Uterus (tissue), 2 donors: ENCODE data around the gene HIVEP1.

Experiments used
- POLR2A ChIP-seq, 2 donors: fragments of 450-650 bp; IDR thresholded peaks; one replicate each; pipeline ENCODE4 v1.6.1; 2016; ENCODE audit warnings: antibody characterized with exemption in 2 of 2, mild to moderate bottlenecking in 1 of 2, moderate library complexity in 1 of 2
- TF ChIP-seq, protein P1 (sequence below), 4 experiments: fragments of 200-600 bp in 2 of 4; fragments of 450-650 bp in 2 of 4; sonication (generic) in 2 of 4; IDR thresholded peaks; one replicate each; pipeline ENCODE4 v1.5.1; 2016 to 2019; ENCODE audit warnings: antibody characterized with exemption in 4 of 4, mild to moderate bottlenecking in 2 of 4, moderate library complexity in 1 of 4

DNA sequence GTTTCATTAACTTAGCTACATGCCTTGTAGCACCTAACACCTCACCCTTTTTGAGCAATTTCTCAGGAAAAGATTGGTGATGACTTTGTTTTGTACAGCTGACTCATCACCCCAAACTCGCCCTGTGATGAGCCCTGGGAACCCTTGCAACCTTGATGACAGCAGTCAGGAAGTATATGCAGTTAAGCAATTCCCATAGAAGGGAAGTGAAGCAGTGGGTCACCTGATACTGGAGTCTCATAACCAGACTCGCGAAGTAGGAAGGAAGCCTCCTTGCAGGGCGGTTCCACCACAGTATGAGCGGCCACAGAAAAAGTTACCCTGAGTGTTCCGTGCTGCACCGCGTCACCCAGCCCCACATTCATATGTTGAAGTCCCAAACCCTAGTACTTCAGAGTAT is 196.1 kb downstream of the HIVEP1 start:
- TF ChIP-seq, protein P1, sequence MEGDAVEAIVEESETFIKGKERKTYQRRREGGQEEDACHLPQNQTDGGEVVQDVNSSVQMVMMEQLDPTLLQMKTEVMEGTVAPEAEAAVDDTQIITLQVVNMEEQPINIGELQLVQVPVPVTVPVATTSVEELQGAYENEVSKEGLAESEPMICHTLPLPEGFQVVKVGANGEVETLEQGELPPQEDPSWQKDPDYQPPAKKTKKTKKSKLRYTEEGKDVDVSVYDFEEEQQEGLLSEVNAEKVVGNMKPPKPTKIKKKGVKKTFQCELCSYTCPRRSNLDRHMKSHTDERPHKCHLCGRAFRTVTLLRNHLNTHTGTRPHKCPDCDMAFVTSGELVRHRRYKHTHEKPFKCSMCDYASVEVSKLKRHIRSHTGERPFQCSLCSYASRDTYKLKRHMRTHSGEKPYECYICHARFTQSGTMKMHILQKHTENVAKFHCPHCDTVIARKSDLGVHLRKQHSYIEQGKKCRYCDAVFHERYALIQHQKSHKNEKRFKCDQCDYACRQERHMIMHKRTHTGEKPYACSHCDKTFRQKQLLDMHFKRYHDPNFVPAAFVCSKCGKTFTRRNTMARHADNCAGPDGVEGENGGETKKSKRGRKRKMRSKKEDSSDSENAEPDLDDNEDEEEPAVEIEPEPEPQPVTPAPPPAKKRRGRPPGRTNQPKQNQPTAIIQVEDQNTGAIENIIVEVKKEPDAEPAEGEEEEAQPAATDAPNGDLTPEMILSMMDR (IDR thresholded peaks at IDR 0.05): no peak
- no peak for TF ChIP-seq POLR2A (IDR thresholded peaks at IDR 0.05)
